Chondrocyte (in vitro differentiated cells): ENCODE results near the gene TRIM8. TPM values are rescaled to one million over a fixed set of nuclear protein-coding genes. Genes with fewer than 3 reads are reported as not detected.

Source experiments
- DNase-seq: peaks from one replicate; pipeline ENCODE4 v3.0.0; 2021; ENCODE audit warnings: mixed read lengths, low spot score
- H3K27ac Mint-ChIP-seq: one replicate; pipeline ENCODE4 v1.8.0; 2021; ENCODE audit warnings: mild to moderate bottlenecking, moderate library complexity, mixed read lengths; ENCODE audit not compliant: unreplicated experiment
- H3K27me3 Mint-ChIP-seq: 2 replicates; pipeline ENCODE4 v1.8.0; 2021; ENCODE audit warnings: low read depth, mixed read lengths
- H3K36me3 Mint-ChIP-seq: 2 replicates; pipeline ENCODE4 v1.8.0; 2021; ENCODE audit warnings: low read depth, mixed read lengths
- H3K4me1 Mint-ChIP-seq: 2 replicates; pipeline ENCODE4 v1.8.0; 2021; ENCODE audit warnings: low read depth, mild to moderate bottlenecking, mixed read lengths
- H3K4me3 Mint-ChIP-seq: one replicate; pipeline ENCODE4 v1.8.0; 2021; ENCODE audit warnings: mild to moderate bottlenecking, moderate library complexity, mixed read lengths; ENCODE audit not compliant: unreplicated experiment
- H3K9me3 Mint-ChIP-seq: 2 replicates; pipeline ENCODE4 v1.8.0; 2021; ENCODE audit warnings: low read depth, mixed read lengths
- CTCF ChIP-seq: fragments of 200-600 bp; sonication (generic); IDR thresholded peaks from 2 replicates; pipeline ENCODE4 v1.5.0; 2021; ENCODE audit warnings: antibody characterized with exemption, mild to moderate bottlenecking, moderate library complexity
- total RNA-seq: library from RNA; stranded (reverse); gene quantifications from 3 replicates; pipeline ENCODE4 v1.2.1, GENCODE V29; 2021

TRIM8 gene
- total RNA-seq, 1 donor from 2014 or later = 66.8 TPM

GRCh38 chr10:102614888-102615287, 29.4 kb upstream of the TRIM8 start:
- H3K4me3 Mint-ChIP-seq = no peak overlapping the region
- no peak overlapping the region for H3K27ac Mint-ChIP-seq
- no peak for TF ChIP-seq CTCF

GRCh38 chr10:102615361-102615760, 28.9 kb upstream of the TRIM8 start:
- Mint-ChIP-seq H3K27ac (no peak overlapping the region), H3K36me3 (peaks cover 8% of the 10 kb centered on the region), H3K4me3 (no peak overlapping the region), H3K9me3 (no peaks in the 10 kb centered on the region), H3K4me1 (peaks cover 21% of the 10 kb centered on the region), H3K27me3 (no peaks in the 10 kb centered on the region)
- TF ChIP-seq CTCF = peak; percentile 57
- peak; percentile 68 for DNase-seq

More at GRCh38 chr10:102614888-102615287, 29.4 kb upstream of the TRIM8 start:
- H3K27me3 Mint-ChIP-seq = no peaks in the 10 kb centered on the region
- peaks cover 8% of the 10 kb centered on the region for H3K36me3 Mint-ChIP-seq
- H3K9me3 Mint-ChIP-seq = no peaks in the 10 kb centered on the region
- peaks cover 16% of the 10 kb centered on the region for H3K4me1 Mint-ChIP-seq
- peak; percentile 21 for DNase-seq

GRCh38 chr10:102616066-102616770, 28.1 kb upstream of the TRIM8 start:
- no peaks in the 10 kb centered on the region for H3K27me3 Mint-ChIP-seq
- no peak overlapping the region for H3K4me3 Mint-ChIP-seq
- peaks cover 8% of the 10 kb centered on the region for H3K36me3 Mint-ChIP-seq
- no peaks in the 10 kb centered on the region for H3K9me3 Mint-ChIP-seq
- DNase-seq = peak; percentile 46
- peaks cover 30% of the 10 kb centered on the region for H3K4me1 Mint-ChIP-seq
- no peak for TF ChIP-seq CTCF
- no peak overlapping the region for H3K27ac Mint-ChIP-seq

- Mint-ChIP-seq H3K4me3 (no peak overlapping the region), H3K9me3 (no peaks in the 10 kb centered on the region), H3K27ac (no peak overlapping the region), H3K27me3 (no peaks in the 10 kb centered on the region), H3K4me1 (peaks cover 37% of the 10 kb centered on the region), H3K36me3 (peaks cover 8% of the 10 kb centered on the region)
- peak; percentile 62 for DNase-seq
- TF ChIP-seq CTCF = no peak
These were observed 27.2 kb upstream of the TRIM8 start for GRCh38 chr10:102617041-102617440.

- no peak for TF ChIP-seq CTCF
- no peaks in the 10 kb centered on the region for H3K27me3 Mint-ChIP-seq
- no peak overlapping the region for H3K4me3 Mint-ChIP-seq
These were observed 26.5 kb upstream of the TRIM8 start for GRCh38 chr10:102617816-102618215.

More at GRCh38 chr10:102617816-102618215, 26.5 kb upstream of the TRIM8 start:
- Mint-ChIP-seq H3K36me3 (peaks cover 8% of the 10 kb centered on the region), H3K27ac (peak overlapping the region; percentile 12), H3K4me1 (peaks cover 37% of the 10 kb centered on the region), H3K9me3 (no peaks in the 10 kb centered on the region)
- DNase-seq = peak; percentile 59
